Loucy (cell line): ENCODE data around the gene POFUT2.

Source experiments
- H2AFZ ChIP-seq: fragments of 200-600 bp; sonication (generic); 2 replicates; pipeline ENCODE4 v1.6.0; 2016; ENCODE audit warnings: antibody characterized with exemption, mild to moderate bottlenecking, low read length, moderate library complexity
- H3F3A ChIP-seq: fragments of 200-600 bp; 2 replicates; pipeline ENCODE4 v1.6.0; 2016; ENCODE audit warnings: antibody characterized with exemption, low read depth, mild to moderate bottlenecking
- H3K27me3 ChIP-seq: fragments of 200-600 bp; sonication (generic); 2 replicates; pipeline ENCODE4 v1.6.1; 2014; ENCODE audit warnings: low read length, mild to moderate bottlenecking; ENCODE audit not compliant: insufficient read depth, poor library complexity, severe bottlenecking
- H3K36me3 ChIP-seq: fragments of 200-600 bp; sonication (generic); 2 replicates; pipeline ENCODE4 v1.6.1; 2016; ENCODE audit warnings: low read length; ENCODE audit not compliant: insufficient read depth
- H3K4me1 ChIP-seq: fragments of 200-600 bp; sonication (generic); 2 replicates; pipeline ENCODE4 v1.5.1; 2014; ENCODE audit warnings: low read length, mild to moderate bottlenecking; ENCODE audit not compliant: insufficient read depth, poor library complexity, severe bottlenecking
- H3K4me2 ChIP-seq: fragments of 200-600 bp; sonication (generic); 2 replicates; pipeline ENCODE4 v1.6.0; 2014; ENCODE audit warnings: antibody characterized with exemption, low read length, low read depth, mild to moderate bottlenecking; ENCODE audit not compliant: poor library complexity, severe bottlenecking
- H3K4me3 ChIP-seq: fragments of 200-600 bp; sonication (generic); 2 replicates; pipeline ENCODE4 v1.5.1; 2014; ENCODE audit warnings: low read length, mild to moderate bottlenecking, mixed read lengths; ENCODE audit not compliant: poor library complexity, severe bottlenecking
- H3K79me2 ChIP-seq: fragments of 200-600 bp; sonication (generic); 2 replicates; pipeline ENCODE4 v1.6.1; 2014; ENCODE audit warnings: low read length; ENCODE audit not compliant: insufficient read depth
- H3K9ac ChIP-seq: fragments of 200-600 bp; sonication (generic); 2 replicates; pipeline ENCODE4 v1.6.0; 2014; ENCODE audit warnings: mild to moderate bottlenecking, low read depth, low read length, moderate library complexity; ENCODE audit not compliant: poor library complexity, severe bottlenecking
- H3K9me2 ChIP-seq: fragments of 200-600 bp; sonication (generic); replicated peaks from 2 replicates; pipeline ENCODE4 v1.6.1; 2016; ENCODE audit warnings: low read depth, low read length, mixed read lengths
- H3K9me3 ChIP-seq: fragments of 200-600 bp; sonication (generic); 2 replicates; pipeline ENCODE4 v1.6.1; 2014; ENCODE audit warnings: mild to moderate bottlenecking, antibody characterized with exemption, low read length, low read depth; ENCODE audit not compliant: insufficient read depth
- H4K20me1 ChIP-seq: fragments of 200-600 bp; sonication (generic); 2 replicates; pipeline ENCODE4 v1.6.0; 2014; ENCODE audit warnings: antibody characterized with exemption, low read length, mild to moderate bottlenecking; ENCODE audit not compliant: insufficient read depth, poor library complexity, severe bottlenecking
- CTCF ChIP-seq: fragments of 200-600 bp; sonication (generic); conservative IDR thresholded peaks from 2 replicates; pipeline ENCODE4 v1.5.1; 2014; ENCODE audit warnings: mild to moderate bottlenecking, antibody characterized with exemption, low read length
- EZH2phosphoT487 ChIP-seq: fragments of 200-600 bp; IDR thresholded peaks from 2 replicates; pipeline ENCODE4 v1.6.1; 2018; ENCODE audit warnings: antibody characterized with exemption, mild to moderate bottlenecking, moderate library complexity, borderline replicate concordance

Gene POFUT2

GRCh38 chr21:45220714-45221490, 66.8 kb downstream of the POFUT2 start:
- no peaks in the 10 kb centered on the region for H3K9me2 ChIP-seq
- no peaks in the 10 kb centered on the region for H3K4me1 ChIP-seq
- peaks cover 3% of the 10 kb centered on the region; the same call in 1 of the 2 replicates for H3K9me3 ChIP-seq
- H3K4me2 ChIP-seq = no peak overlapping the region
- no peaks in the 10 kb centered on the region; the same call in 1 of the 2 replicates for H3K36me3 ChIP-seq
- H3K9ac ChIP-seq = no peak overlapping the region
- H3K79me2 ChIP-seq = no peaks in the 10 kb centered on the region
- H4K20me1 ChIP-seq = no peaks in the 10 kb centered on the region
- no peak overlapping the region for H3K4me3 ChIP-seq
- H2AFZ ChIP-seq = no peak overlapping the region
- H3F3A ChIP-seq = no peaks in the 10 kb centered on the region
- no peaks in the 10 kb centered on the region for H3K27me3 ChIP-seq
- TF ChIP-seq EZH2phosphoT487 (no peak), CTCF (no peak)

GRCh38 chr21:45220071-45220481, 67.6 kb downstream of the POFUT2 start:
- TF ChIP-seq EZH2phosphoT487 (no peak), CTCF (no peak)
- H3F3A ChIP-seq = no peaks in the 10 kb centered on the region
- no peaks in the 10 kb centered on the region for H3K4me1 ChIP-seq
- H3K4me2 ChIP-seq = no peak overlapping the region
- H3K79me2 ChIP-seq = no peaks in the 10 kb centered on the region
- H4K20me1 ChIP-seq = no peaks in the 10 kb centered on the region
- peaks cover 3% of the 10 kb centered on the region; the same call in 1 of the 2 replicates for H3K9me3 ChIP-seq
- no peaks in the 10 kb centered on the region for H3K9me2 ChIP-seq
- H3K4me3 ChIP-seq = no peak overlapping the region
- H3K36me3 ChIP-seq = no peaks in the 10 kb centered on the region; the same call in 1 of the 2 replicates
- H2AFZ ChIP-seq = no peak overlapping the region
- H3K9ac ChIP-seq = no peak overlapping the region
- H3K27me3 ChIP-seq = no peaks in the 10 kb centered on the region

GRCh38 chr21:45219517-45219916, 68.2 kb downstream of the POFUT2 start:
- Histone ChIP-seq H4K20me1 (no peaks in the 10 kb centered on the region), H3K79me2 (no peaks in the 10 kb centered on the region), H3K9ac (no peak overlapping the region), H3F3A (no peaks in the 10 kb centered on the region), H3K9me3 (peaks cover 3% of the 10 kb centered on the region; the same call in 1 of the 2 replicates), H3K36me3 (no peaks in the 10 kb centered on the region; the same call in 1 of the 2 replicates), H2AFZ (no peak overlapping the region), H3K27me3 (no peaks in the 10 kb centered on the region), H3K9me2 (no peaks in the 10 kb centered on the region), H3K4me2 (no peak overlapping the region), H3K4me1 (no peaks in the 10 kb centered on the region), H3K4me3 (no peak overlapping the region)
- TF ChIP-seq CTCF (no peak), EZH2phosphoT487 (no peak)
